Measurements from ENCODE around the gene NPIPB6.

DNA sequence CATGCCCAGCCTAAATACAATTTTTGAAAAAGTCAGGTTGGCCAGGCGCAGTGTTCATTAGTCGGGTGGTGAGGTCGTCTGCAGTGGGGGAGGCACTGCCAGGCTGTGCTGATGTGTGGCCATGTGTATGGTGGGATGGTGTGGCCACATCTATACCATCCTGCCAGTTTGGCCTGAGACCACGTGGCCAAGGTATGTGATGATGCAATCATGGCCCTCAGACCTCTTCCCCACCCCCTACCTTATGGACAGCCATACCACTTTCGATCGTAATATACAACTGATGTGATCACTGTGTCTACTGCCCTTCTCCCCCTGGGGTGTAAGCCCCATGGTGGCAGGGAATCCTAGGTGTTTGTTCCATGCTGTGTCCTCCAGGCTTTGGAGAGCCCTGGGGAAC is 47.3 kb downstream of the NPIPB6 start:
- TF ChIP-seq, protein P1, sequence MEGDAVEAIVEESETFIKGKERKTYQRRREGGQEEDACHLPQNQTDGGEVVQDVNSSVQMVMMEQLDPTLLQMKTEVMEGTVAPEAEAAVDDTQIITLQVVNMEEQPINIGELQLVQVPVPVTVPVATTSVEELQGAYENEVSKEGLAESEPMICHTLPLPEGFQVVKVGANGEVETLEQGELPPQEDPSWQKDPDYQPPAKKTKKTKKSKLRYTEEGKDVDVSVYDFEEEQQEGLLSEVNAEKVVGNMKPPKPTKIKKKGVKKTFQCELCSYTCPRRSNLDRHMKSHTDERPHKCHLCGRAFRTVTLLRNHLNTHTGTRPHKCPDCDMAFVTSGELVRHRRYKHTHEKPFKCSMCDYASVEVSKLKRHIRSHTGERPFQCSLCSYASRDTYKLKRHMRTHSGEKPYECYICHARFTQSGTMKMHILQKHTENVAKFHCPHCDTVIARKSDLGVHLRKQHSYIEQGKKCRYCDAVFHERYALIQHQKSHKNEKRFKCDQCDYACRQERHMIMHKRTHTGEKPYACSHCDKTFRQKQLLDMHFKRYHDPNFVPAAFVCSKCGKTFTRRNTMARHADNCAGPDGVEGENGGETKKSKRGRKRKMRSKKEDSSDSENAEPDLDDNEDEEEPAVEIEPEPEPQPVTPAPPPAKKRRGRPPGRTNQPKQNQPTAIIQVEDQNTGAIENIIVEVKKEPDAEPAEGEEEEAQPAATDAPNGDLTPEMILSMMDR (IDR thresholded peaks at IDR 0.05) = no peak
- TF ChIP-seq POLR2A (IDR thresholded peaks at IDR 0.05) (no peak), EP300 (IDR thresholded peaks at IDR 0.05) (no peak)
